ENCODE measurements around the gene DROSHA.

DNA sequence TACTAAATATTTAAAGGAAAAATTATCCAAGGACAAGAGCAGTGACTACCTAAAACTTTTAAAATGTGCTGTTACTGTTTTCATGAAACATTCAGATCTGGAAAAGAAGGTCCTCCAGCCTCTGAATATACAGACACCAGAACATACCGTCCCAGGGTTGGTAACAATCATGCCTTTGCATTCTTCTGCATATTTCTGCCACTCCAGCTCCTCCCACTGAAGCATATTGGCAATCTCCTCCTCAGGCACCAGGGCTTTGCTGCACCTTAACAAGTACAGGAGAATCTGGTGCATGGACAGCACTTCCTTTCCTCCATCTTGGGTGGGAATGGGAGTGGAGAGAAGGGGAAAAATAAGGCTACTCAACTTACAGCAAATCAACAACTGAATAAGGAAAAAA, 60.0 kb downstream of the DROSHA start:
- TF ChIP-seq, protein P1, sequence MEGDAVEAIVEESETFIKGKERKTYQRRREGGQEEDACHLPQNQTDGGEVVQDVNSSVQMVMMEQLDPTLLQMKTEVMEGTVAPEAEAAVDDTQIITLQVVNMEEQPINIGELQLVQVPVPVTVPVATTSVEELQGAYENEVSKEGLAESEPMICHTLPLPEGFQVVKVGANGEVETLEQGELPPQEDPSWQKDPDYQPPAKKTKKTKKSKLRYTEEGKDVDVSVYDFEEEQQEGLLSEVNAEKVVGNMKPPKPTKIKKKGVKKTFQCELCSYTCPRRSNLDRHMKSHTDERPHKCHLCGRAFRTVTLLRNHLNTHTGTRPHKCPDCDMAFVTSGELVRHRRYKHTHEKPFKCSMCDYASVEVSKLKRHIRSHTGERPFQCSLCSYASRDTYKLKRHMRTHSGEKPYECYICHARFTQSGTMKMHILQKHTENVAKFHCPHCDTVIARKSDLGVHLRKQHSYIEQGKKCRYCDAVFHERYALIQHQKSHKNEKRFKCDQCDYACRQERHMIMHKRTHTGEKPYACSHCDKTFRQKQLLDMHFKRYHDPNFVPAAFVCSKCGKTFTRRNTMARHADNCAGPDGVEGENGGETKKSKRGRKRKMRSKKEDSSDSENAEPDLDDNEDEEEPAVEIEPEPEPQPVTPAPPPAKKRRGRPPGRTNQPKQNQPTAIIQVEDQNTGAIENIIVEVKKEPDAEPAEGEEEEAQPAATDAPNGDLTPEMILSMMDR (IDR thresholded peaks at IDR 0.05 in 2 of 3, conservative IDR thresholded peaks at IDR 0.05 in 1 of 3; ENCODE audit: control insufficient read depth in 2 of 3, extremely low read depth in 1 of 3, insufficient read depth in 1 of 3, low read depth in 3 of 3, low read length in 3 of 3), result no peak
- TF ChIP-seq YY1 (IDR thresholded peaks at IDR 0.05; ENCODE audit: low read depth, low read length) (no peak), STAT3 (IDR thresholded peaks at IDR 0.05; ENCODE audit: low read depth, low read length) (no peak), SMC3 (IDR thresholded peaks at IDR 0.05; ENCODE audit: borderline replicate concordance, low read length) (no peak), EP300 (IDR thresholded peaks at IDR 0.05; ENCODE audit: borderline replicate concordance in 1 of 2, control insufficient read depth in 1 of 2, low read depth in 2 of 2, low read length in 2 of 2) (no peak), NFYA (IDR thresholded peaks at IDR 0.05; ENCODE audit: borderline replicate concordance, low read depth, low read length) (no peak), POLR2AphosphoS2 (IDR thresholded peaks at IDR 0.05; ENCODE audit: low read depth, low read length) (no peak), SP1 (IDR thresholded peaks at IDR 0.05; ENCODE audit: low read depth, low read length) (no peak), TCF12 (IDR thresholded peaks at IDR 0.05; ENCODE audit: low read depth, low read length) (no peak), MEF2A (IDR thresholded peaks at IDR 0.05; ENCODE audit: insufficient read depth, low read depth, low read length) (no peak), HCFC1 (IDR thresholded peaks at IDR 0.05; ENCODE audit: low read length) (no peak), JUND (IDR thresholded peaks at IDR 0.05; ENCODE audit: low read depth, low read length) (no peak), SUZ12 (IDR thresholded peaks at IDR 0.05; ENCODE audit: unreplicated experiment) (no peak)
